Inferior parietal cortex (tissue), 1 donor: Measurements from ENCODE around the gene NTRK3.

Experiments used
- DNase-seq: peaks from one replicate; pipeline ENCODE4 v3.0.0-alpha.2; 2016; ENCODE audit errors: extremely low spot score

NTRK3 gene

DNA sequence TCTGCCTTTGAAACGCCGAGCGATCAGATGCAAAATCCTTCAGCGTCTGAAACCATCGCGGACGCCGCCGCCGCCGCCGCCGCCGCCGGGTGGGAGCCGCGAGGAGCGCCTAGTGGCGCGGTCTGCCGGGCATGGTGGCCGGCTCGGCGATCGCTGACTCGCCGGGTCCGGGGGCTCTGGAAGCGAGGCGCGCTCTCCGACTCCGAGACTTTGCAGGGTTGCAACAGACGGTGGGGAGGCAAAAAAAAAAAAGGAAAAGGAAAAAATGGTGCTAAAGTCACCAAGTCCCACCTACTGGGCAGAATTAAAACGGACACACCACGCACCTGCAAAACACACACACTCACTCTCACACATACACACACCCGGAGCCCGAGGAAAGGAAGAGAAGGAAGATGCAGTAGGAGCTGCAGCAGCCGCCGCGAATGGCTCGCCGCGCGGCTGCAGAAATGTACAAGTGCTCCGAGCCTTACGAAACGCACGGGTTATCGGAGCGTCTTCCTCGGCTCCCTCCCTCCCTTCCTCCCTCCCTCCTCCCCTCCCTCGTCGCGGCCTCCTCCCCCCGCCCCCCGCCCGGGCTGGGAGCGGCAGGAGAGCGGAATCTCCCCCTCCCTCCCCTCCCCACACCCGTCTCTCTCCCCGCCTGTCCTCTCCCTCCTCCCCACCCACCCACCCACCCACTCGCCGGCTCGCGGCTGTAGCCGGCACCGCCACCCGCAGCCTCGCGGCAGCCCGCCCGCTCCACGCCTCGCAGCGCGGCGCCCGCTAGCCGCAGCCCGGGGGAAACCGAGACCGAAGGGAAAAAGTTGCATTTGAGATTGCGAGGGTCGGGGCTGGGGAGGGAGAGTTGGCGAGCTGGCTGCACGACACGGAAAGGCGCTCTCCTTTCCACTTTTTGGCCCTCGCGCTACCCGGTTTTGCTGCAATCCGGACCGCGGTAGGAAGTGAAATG lies at the start of gene NTRK3:
NTRK3 (minus strand) TSS at position 461 of the 952 bp plus-strand sequence. CDS start 586 bp downstream, outside the sequence.
- peak; percentile 52 for DNase-seq

DNA sequence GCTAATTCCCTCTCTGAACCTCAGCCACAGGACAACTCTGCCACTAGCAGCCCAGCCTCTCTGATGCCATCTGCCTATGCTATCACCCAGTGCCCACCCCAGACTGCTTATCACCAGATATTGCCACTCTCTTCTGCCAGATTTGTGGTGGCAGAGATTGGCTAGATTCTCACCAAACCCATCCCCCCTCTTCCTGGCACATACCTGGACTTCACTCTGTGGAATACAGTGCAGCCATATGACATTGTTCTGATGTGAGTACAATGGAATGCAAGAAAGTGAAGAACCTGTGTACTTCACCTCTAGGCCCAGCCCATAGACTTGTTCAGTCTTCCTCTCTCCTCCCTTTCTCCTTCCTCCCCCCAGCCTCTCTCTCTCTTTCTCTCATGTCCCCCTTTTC lies 46.9 kb upstream of the NTRK3 start:
- DNase-seq = no peak

DNA sequence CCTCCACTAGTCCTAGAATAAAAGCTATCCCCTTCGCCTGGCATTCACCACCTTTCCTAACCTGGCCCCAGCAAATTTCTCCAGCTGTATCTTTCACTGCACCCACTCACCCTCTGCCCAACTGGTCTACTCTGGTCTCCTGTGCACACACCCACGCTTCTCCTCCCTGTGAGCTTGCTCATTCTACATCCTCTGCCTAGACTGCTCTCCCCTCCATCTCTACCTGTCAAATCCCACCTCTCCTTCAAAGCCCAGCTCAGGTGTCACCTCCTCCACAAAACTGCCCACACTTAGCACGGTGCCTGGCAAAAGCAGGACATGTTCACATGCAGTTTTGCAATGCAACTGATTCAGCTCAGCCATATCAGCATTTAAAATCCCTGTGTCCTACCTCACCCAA lies 45.8 kb upstream of the NTRK3 start:
- no peak for DNase-seq

DNA sequence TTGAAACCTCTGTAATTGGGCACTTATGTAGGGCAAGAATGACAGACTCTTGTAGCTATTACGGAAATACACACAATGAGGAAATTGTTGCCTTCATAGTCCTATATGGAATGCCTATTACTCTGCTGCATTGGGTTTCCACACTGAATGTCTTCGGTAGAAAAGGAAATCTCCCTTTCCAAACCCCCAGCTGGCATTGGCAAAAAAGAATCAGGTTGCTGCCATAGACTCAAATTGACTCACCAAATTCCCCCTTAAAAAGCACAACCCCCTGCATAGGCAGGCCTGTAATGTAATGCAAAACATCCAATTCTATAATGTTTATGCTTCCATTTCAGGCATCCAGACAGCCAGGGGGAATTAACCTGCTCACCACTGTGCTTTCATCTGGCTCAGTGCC lies 44.8 kb upstream of the NTRK3 start:
- no peak for DNase-seq

DNA sequence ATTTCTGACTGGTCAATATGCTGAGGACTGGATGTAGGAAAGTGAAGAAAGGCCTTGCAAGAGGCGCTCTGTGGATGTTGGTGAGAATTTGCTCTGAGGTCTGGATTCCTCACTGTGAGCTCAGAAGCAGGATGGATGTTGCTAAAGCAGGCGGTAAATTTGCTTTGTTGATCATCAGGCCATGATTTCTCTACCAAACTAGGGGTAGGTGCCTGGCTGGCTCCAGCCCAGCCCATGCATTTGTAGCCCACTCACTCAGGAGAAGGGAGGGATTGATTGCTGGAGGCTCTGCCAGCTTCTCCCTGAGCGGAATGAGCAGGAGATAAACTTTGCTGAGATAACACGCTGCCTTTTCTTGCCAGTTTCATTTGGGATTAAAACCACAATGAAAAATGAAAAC lies 44.3 kb upstream of the NTRK3 start:
- no peak for DNase-seq

DNA sequence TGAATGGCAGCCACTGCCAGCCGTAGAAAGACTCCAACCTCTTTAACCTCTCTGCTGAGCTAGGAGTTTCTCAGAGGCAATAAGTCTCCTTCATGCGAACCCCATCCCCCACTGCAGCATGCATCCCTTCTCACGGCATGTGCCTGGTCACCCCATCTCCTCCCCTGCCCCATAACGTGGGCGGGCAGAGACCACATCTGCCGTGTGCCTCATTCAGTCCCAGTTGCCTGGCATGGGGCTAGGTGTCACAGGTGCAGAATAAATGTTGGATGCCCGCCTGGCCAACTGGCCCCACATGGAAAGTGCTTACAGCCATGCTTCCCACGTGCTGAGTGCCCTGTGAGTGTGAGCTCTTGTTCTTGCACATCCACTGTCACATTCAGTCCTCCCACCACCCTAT lies 43.5 kb upstream of the NTRK3 start:
- no peak for DNase-seq

DNA sequence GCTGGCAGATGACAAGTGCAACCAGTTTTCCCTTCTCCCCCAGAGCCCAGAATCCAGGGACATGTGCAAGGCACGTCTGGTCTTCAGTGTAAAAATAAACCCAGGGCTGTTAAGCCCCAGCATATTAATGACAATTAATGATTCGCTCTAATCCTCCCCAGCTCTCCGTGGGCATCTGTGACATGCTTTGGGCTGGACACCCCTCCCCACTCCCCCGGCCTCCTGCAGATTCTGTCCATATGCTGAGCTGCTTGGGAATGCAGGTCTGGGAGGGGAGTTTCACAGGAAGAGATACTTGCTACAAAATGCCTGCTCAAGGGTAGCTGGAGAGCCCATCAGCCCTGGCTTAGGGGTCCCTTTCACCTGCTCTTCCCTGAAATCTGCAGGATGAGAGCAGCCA lies 43.0 kb upstream of the NTRK3 start:
- DNase-seq = no peak

DNA sequence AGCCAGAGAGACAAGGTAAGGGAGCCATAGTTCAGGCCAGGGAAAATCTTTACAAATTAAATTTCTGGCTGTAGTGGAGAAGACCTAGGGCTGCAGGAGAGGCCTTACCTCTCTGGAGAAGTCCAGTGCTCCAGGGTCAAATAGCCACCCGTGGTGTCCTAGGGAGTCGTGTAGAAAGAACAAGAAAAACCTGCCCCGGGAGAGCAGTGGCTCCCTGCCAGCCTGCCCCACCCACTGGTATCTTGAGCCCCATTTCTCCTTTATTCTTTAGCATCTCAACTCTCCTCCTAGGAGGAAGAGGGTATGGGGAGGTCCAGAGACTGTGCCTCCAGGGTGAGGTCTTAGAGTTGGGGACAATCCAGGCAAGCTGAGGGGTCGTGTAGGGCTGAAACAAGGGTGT lies 32.1 kb upstream of the NTRK3 start:
- no peak for DNase-seq

DNA sequence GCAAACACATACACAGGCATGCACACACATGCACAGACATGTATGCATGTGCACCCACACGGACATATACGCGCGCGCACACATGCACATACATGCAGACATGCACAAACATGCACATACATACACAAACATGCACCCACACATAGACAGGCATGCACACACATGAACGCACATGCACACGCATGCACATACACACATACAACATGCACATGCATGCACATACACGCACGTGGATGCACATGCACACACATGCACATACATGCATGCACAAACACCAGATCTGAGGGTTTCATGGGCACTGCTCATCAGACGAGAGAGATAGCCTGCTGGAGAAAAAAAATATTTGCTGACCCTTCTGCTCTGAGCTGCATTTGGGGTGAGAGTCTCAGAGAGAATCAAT lies 31.7 kb upstream of the NTRK3 start:
- DNase-seq = no peak

DNA sequence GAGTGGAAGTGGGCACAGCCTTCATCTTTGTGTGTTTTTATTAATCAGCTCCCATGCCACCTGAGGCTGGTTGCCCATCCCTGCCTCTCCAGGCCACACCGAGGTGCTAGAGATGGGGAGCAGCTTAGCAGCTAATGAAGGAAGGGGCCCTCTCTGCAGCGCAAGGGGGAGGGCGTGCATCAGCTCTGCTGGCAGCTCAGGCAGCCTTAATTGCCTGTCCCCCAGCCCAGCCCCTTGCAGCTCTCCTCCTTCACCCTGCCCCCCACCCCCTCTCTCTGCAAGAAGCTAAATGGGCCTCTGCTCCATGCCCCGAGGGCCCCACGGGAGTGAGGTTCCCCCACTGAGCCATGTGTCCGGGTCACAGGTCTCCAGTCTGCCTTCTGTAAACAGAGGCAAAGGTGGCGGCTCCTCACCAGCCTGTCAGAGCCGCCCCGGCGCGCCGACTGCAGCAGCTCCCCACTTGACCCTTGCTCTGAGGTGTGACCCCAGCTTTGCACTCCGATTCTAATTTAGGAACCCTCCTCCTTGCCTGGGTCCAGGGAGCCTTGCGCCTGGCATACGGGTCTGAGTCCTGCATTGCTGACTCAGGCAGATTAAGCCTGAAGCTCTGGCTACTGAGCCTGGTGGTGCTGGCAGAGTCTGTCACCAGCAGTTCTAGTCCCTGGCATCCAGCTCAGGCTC lies 27.9 kb upstream of the NTRK3 start:
- no peak for DNase-seq

DNA sequence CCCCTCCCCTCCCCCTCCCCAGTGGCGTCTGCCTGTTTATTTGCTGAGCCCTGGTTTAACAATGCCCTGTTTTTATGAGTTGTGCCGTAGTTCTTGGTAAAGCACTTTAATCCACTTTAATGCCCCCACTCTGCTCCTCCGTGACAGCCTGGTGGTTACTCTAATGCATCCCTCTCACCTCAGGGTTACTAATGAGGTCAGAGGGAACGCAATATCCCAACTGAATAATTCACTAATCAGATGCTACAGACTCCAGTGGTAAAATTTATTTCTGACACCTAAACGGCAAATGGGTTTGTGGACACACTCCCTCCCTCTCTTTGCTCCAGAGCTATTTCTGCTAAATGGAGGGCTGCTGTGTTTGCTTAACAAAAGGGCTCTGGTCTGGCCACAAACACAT lies 26.1 kb upstream of the NTRK3 start:
- DNase-seq = no peak

DNA sequence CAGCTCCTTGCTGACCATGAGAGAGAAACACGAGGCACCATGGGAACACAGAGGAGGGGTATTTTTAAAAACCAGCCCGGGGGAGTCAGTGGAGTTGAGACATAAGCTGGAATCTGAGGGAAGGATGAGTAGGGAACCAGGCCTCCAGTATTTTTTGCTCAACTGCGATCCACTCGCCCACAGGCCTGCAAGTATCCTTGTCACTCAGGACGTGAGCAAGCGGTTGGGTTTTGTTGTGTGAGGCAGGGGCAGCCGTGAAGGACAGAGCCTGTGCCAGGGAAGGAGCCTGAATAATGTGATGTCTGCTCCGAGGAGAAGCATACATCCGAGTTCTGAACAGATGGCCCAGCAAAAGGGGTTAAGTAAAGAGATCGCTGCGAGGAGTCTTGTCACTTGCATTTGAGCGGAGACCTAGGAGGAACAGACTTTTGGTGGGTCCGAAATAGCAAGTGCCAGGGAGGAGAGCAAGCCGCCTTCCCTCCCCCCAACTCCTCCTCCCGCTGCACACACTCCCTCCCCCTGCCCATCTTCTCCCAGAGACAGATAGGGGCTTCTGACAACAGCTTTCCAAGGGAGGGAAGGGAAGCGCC lies 20.4 kb upstream of the NTRK3 start:
- DNase-seq = no peak

DNA sequence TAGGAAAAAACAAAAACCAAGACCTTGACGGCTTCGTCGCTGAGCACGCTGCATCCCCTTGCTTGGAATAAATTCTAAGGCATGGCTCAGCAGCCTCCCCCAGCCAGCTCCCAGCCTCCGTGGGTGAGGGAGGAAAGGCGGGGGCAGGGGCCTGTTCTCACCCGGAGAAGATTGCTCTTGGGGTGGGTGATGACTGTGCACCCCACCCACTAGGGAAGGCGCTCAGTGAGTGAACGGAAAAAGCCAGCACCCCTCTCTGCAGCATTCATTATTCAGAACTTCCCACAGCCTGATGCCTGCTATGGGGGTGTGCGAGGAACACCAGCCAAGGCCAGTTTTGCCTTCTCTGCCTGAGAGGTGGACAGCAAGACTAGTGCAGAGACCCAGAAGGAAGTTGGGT lies 19.3 kb upstream of the NTRK3 start:
- no peak for DNase-seq

DNA sequence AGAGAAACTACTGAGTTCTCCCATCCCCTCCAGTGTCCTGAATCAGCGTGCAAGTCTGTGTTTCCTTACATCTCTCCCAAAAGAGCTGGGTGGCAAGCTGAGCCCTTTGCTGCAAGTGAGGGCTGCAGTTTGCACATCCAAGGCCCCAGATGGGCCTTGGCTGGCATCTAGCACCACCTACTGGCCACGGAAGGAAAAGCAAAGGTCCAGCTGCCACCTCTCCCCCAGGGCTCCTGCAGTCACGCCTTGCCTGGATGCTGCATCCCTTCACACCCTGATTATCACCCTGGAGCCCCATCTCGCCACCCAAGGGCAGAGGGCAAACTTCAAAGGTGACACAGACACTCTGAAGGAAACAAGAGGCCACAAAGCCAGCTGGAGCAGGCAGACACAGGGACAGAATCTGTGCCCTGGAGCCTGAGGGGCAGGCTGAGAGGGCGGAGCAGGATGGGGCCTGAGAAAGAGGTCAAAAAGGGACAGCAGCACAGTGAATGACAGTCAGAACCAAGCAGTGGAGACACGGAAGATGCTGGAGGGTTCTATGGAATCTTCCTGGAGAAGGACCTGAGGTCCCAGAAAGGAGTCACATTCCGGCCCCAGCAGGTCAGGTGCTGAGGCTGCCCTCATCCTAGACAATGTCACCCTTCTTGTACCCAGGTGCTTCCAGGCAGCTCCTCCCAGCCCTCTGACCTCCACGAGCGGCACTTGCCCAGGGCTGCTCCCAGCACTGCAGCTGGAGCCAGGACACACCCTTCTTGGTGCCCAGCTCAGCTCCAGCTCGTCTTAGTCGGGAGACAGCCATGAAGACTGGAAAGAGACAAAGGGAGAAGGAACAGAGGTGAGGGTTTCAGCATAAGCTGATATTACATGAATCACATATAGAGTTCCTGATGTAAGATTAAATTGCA lies 18.3 kb upstream of the NTRK3 start:
- peak; percentile 88 for DNase-seq

DNA sequence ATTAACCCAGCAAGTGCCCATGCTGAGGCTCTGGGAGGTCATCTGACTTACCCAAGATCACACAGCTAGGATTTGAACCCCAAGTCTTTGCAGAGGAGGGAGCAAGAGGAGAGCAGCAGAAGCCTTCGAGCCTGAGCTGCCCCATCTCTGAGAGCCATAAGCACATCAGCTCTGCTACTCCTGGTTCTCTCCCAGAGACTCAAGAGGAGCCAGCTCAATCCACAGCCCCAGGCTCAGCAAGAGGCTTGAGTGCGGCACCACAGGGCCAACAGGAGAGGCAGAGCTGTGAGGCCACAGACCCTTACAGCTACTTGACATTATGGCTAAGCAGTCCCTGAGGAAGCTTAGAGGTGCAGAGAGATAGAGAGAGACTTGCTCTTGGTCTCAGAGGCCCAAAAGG lies 15.9 kb upstream of the NTRK3 start:
- DNase-seq = no peak

DNA sequence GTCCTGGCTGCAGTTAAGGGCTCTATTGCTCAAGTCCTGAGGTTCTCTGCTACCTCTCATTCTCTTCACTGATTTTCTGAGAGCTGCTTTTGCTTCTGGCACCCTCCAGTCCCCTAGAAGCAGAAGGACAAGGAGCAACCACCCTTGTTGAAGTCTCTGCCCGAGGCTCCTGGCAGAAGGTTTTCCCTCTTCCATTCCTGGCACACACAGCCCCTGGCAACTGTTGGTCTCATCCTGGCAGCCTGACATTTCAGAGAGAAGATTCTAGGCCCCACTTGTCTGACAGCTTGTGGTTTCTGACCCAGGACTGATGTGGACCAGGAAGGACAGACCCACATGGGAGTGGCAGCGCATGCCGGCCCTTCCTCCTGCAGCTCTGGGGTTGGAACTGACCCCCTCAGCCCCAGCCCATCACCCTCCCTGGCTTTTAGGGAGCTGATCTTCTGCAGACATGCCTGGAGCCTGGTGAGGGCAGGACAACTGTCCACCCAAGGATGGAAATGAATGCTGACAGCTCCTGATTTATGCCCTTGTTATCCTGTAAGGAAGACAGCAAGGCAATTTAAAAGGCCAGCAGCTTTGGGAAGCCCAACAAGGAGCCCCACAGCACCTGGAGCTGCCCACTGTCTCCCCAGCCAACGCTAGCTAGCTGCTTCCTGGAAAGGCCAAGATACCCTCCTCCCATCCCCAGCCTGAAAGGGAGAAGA lies 13.0 kb upstream of the NTRK3 start:
- no peak for DNase-seq

DNA sequence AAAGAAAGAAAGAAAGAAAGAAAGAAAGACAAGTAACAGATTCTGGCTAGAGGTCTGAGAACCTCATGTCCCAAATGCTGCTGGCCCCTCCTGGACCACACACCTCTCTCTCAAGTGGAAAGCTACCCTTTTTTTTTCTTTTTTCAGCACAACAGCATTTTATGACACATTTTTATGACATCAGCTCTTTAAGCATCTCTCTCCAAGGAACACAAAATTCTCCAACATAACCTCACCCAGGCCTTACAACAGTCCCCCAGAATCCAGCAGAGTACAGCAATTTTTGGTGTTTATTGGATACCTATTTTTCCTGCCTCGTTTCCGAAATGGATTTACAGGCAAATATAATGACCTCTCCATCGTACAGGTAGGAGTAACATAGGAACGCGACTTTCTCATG lies 11.2 kb upstream of the NTRK3 start:
- DNase-seq = no peak

DNA sequence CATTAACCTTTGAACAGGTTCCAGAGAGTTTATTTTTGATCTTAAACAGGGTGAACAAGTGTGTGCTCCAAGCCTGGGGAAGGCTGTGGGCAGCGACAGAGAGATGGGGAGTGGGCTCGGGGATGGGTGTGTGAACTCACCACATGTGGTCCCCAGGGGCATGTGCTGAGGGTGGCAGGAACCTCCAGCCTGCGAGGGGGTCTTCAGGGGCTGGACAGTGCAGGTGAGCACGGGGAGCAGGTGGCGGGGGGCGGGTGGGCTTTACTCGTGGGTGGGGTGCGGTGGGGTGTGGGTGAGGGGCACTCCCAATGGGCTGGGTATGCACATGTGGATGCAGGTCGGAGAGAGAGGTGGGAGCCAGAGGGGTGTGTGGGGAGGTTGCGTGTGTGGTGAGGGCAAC lies 9.6 kb upstream of the NTRK3 start:
- DNase-seq = no peak

DNA sequence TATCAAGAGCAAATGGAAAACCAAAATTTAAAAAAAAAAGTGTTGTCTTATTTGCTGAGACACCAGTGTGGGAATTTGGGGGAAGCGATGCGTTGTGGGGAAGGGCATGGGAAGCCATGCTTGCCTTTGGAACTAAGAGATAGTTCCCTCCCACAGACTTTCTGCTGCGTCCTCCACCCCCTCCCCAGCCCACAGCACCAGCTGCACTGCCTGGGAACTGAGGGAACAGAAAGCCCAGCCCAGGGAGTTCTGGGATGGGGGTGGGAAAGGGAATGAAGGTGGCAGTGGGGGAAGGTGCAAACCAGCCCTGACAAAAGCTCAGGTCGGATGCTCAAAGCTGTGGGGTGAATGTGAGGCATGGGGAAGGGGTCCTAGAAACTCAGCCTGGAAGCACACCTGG lies 8.1 kb upstream of the NTRK3 start:
- DNase-seq = no peak

DNA sequence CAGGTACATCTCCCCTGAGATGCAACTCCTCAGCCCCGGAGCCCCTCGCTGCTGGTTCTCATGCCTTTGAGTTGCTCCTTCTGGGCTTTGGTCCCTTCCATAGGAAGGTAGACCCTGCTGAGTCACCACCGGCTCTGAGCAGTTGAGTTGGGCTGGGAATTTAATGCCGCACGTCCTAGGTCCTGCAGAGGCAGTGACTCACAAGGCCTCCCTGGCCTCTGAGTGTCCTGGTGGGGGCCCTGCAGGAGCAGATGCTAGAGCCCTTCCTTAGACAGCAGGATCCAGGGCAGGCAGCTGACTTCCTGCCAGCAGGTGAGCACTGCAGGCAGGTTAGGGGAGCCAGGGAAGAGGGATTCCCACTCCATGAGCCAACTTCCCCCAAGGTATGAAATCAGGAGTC lies 5.5 kb upstream of the NTRK3 start:
- DNase-seq = no peak

DNA sequence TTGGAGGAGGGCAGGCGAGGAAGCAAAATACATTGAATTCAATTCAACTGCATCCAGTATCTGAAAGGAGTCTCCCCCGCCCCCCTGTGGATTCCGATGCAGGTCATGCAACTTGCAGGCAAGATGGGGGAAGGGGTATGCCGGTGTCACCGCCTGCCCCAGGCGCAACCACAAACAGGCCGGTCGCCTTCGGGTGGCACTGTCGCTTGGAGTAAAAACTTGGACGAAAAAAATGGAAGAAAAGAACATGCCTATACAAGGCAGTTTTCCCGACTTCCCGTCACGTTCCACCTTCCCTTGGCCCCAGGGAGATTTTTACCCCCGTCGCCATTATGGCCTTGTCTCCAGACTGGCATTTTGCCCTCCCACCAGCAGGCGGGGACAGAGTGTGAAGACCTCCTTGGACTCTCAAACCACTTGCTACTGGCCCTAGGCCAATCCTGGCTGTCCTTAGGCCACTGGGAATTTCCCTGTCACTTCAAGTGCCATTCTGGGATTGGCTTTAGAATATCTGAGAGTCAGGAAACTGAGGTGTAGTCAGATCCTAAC lies 1.6 kb upstream of the NTRK3 start:
- DNase-seq = peak; percentile 64
